ENCODE data around the gene SMURF2. TPM values are rescaled to one million over a fixed set of nuclear protein-coding genes. Genes with fewer than 3 reads are reported as not detected.

SMURF2 gene
- polyA plus RNA-seq, 1 of the 3 experiments (the other 2 are of a cell fraction), result 36.6 TPM

- H3K9me3 ChIP-seq, result no peaks in the 10 kb centered on the region
- peaks cover 96% of the 10 kb centered on the region for H3F3A ChIP-seq (replicated peaks; ENCODE audit: insufficient read depth)
- CTCF ChIA-PET, result interaction anchor here (0.7 to 3.3 kb wide), 11 partner anchors 11 to 213 kb away, joined by 3 to 18 read pairs (median 4); partner anchors contain the start of gene CEP95
- no peaks in the 10 kb centered on the region for H3K27me3 ChIP-seq (ENCODE audit: insufficient read depth)
- no peak overlapping the region for H3K4me3 ChIP-seq (ENCODE audit: low read depth in 2 of 2, low read length in 1 of 2)
- WGBS (ENCODE audit: low lambda C conversion rate), result 90% methylated on average over 2 of the region's 2 CpGs
- no peaks in the 10 kb centered on the region for H4K20me1 ChIP-seq (ENCODE audit: insufficient read depth)
- H3K36me3 ChIP-seq (replicated peaks in 1 of 2; ENCODE audit: control insufficient read depth in 1 of 2, insufficient read depth in 2 of 2, low read length in 1 of 2), result peaks cover 87 to 99% of the 10 kb centered on the region in 2 experiments
- POLR2A ChIA-PET, result interaction anchor here (0.9 to 1.3 kb wide), 3 partner anchors 17 to 29 kb away, joined by 3 to 7 read pairs (median 6); partner anchors contain the start of genes CEP95 and DDX5
- H3K9me2 ChIP-seq, result no peaks in the 10 kb centered on the region
- H3K27ac ChIP-seq (ENCODE audit: low read depth in 2 of 2, low read length in 1 of 2), result peak overlapping the region in 1 of 2 experiments; percentile 6; a peak in 1 of 4 replicates
- H3K9ac ChIP-seq, result no peak overlapping the region
- TF ChIP-seq FOXM1 (IDR thresholded peaks at IDR 0.05; ENCODE audit: low read depth) (no peak), USF2 (IDR thresholded peaks at IDR 0.05; ENCODE audit: borderline replicate concordance, low read depth, low read length) (no peak), TAF1 (IDR thresholded peaks at IDR 0.05; ENCODE audit: borderline replicate concordance, low read depth, low read length) (no peak), FOXJ3 (CRISPR knock-in tag; IDR thresholded peaks at IDR 0.05) (no peak), TCF12 (IDR thresholded peaks at IDR 0.05) (no peak), SIN3A (IDR thresholded peaks at IDR 0.05; ENCODE audit: borderline replicate concordance, low read depth, low read length) (no peak), FOSL2 (IDR thresholded peaks at IDR 0.05; ENCODE audit: borderline replicate concordance, low read depth) (no peak), RFX5 (IDR thresholded peaks at IDR 0.05; ENCODE audit: low read length) (no peak), NRF1 (IDR thresholded peaks at IDR 0.05; ENCODE audit: low read depth, low read length) (no peak), EP300 (IDR thresholded peaks at IDR 0.05; ENCODE audit: borderline replicate concordance in 1 of 2, low read depth in 1 of 2, low read length in 1 of 2) (no peak), PBX3 (IDR thresholded peaks at IDR 0.05) (no peak), ELF1 (IDR thresholded peaks at IDR 0.05) (no peak), ZBTB33 (IDR thresholded peaks at IDR 0.05; ENCODE audit: borderline replicate concordance, low read depth) (no peak), MEF2A (IDR thresholded peaks at IDR 0.05; ENCODE audit: borderline replicate concordance, low read depth) (no peak), JUND (IDR thresholded peaks at IDR 0.05) (no peak), SMC3 (IDR thresholded peaks at IDR 0.05; ENCODE audit: low read depth, low read length) (no peak), EZH2phosphoT487 (IDR thresholded peaks at IDR 0.05; ENCODE audit: borderline replicate concordance, low read depth) (no peak), MAX (IDR thresholded peaks at IDR 0.05; ENCODE audit: low read depth) (no peak)
- no peak overlapping the region for H3K4me2 ChIP-seq
- no peaks in the 10 kb centered on the region for H3K4me1 ChIP-seq (ENCODE audit: control insufficient read depth in 1 of 2, insufficient read depth in 2 of 2, low read depth in 1 of 2, low read length in 1 of 2)
- H3K79me2 ChIP-seq (ENCODE audit: insufficient read depth), result no peaks in the 10 kb centered on the region
- no peak overlapping the region for H2AFZ ChIP-seq (ENCODE audit: low read depth)
- DNase-seq, result no peak
Measured at GRCh38 chr17:64533784-64534183, 128.3 kb downstream of the SMURF2 start.
